Neural cell (in vitro differentiated cells): ENCODE results near the gene UBE4A. TPM values are rescaled to one million over a fixed set of nuclear protein-coding genes. Genes with fewer than 3 reads are reported as not detected.

Source experiments
- H2AFZ ChIP-seq: fragments of 200-600, 300-800 bp; sonication (generic), shearing (Covaris generic); 2 replicates; pipeline ENCODE4 v1.6.0; 2014; ENCODE audit warnings: low read depth, mild to moderate bottlenecking, antibody characterized with exemption, low read length, moderate library complexity
- H3F3A ChIP-seq: fragments of 200-600 bp; shearing (Covaris generic); 2 replicates; pipeline ENCODE4 v1.6.1; 2016; ENCODE audit warnings: mild to moderate bottlenecking, moderate library complexity, mixed read lengths, antibody characterized with exemption, low read length; ENCODE audit not compliant: insufficient read depth, poor library complexity, severe bottlenecking
- H3K27ac ChIP-seq: fragments of 200-600, 300-800 bp; sonication (generic), shearing (Covaris generic); 2 replicates; pipeline ENCODE4 v1.5.1; 2014; ENCODE audit warnings: mild to moderate bottlenecking, low read length, moderate library complexity
- H3K27me3 ChIP-seq: fragments of 300-800, 200-600 bp; sonication (generic), shearing (Covaris generic); 2 replicates; pipeline ENCODE4 v1.6.0; 2014; ENCODE audit warnings: mild to moderate bottlenecking, low read depth, low read length, moderate library complexity; ENCODE audit not compliant: insufficient read depth
- H3K36me3 ChIP-seq: fragments of 300-800, 200-600 bp; sonication (generic), shearing (Covaris generic); 2 replicates; pipeline ENCODE4 v1.5.1; 2014; ENCODE audit warnings: mild to moderate bottlenecking, antibody characterized with exemption, low read length, moderate library complexity; ENCODE audit not compliant: insufficient read depth
- H3K4me2 ChIP-seq: fragments of 300-800, 200-600 bp; sonication (generic), shearing (Covaris generic); 2 replicates; pipeline ENCODE4 v1.6.0; 2014; ENCODE audit warnings: mild to moderate bottlenecking, low read length
- H3K4me3 ChIP-seq: fragments of 300-800, 200-600 bp; sonication (generic), shearing (Covaris generic); 2 replicates; pipeline ENCODE4 v1.5.1; 2014; ENCODE audit warnings: mild to moderate bottlenecking, low read length, moderate library complexity
- H3K79me2 ChIP-seq: fragments of 200-600 bp; shearing (Covaris generic); replicated peaks from 2 replicates; pipeline ENCODE4 v1.6.0; 2014; ENCODE audit warnings: mild to moderate bottlenecking, low read length, moderate library complexity; ENCODE audit not compliant: insufficient read depth
- H3K9ac ChIP-seq: fragments of 300-800, 200-600 bp; sonication (generic), shearing (Covaris generic); 2 replicates; pipeline ENCODE4 v1.6.1; 2016; ENCODE audit warnings: mild to moderate bottlenecking, low read length, mixed read lengths
- H3K9me2 ChIP-seq: fragments of 200-600 bp; shearing (Covaris generic); 2 replicates; pipeline ENCODE4 v1.6.1; 2016; ENCODE audit warnings: mild to moderate bottlenecking, low read length, mixed read lengths; ENCODE audit not compliant: insufficient read depth
- H3K9me3 ChIP-seq: fragments of 200-600, 300-800 bp; sonication (generic), shearing (Covaris generic); 2 replicates; pipeline ENCODE4 v1.6.1; 2016; ENCODE audit warnings: mild to moderate bottlenecking, mixed run types, low read length, moderate library complexity, mixed read lengths
- H4K20me1 ChIP-seq: fragments of 200-600 bp; shearing (Covaris generic); 2 replicates; pipeline ENCODE4 v1.6.1; 2016; ENCODE audit warnings: mild to moderate bottlenecking, mixed run types; ENCODE audit not compliant: insufficient read depth
- EP300 ChIP-seq: fragments of 450-650 bp; conservative IDR thresholded peaks from 2 replicates; pipeline ENCODE4 v1.6.1; 2014; ENCODE audit warnings: antibody characterized with exemption, mild to moderate bottlenecking, moderate library complexity; ENCODE audit not compliant: poor library complexity, severe bottlenecking
- EZH2 ChIP-seq: fragments of 200-600, 300-800 bp; shearing (Covaris generic), sonication (generic); IDR thresholded peaks from 2 replicates; pipeline ENCODE4 v1.6.1; 2014; ENCODE audit warnings: antibody characterized with exemption, low read length, borderline replicate concordance, mild to moderate bottlenecking; ENCODE audit not compliant: insufficient read depth, poor library complexity, severe bottlenecking
- MXI1 ChIP-seq: fragments of 450-650 bp; conservative IDR thresholded peaks from 2 replicates; pipeline ENCODE4 v1.6.1; 2014; ENCODE audit warnings: antibody characterized with exemption, mild to moderate bottlenecking; ENCODE audit not compliant: poor library complexity, severe bottlenecking
- POLR2AphosphoS5 ChIP-seq: IDR thresholded peaks from 2 replicates; pipeline ENCODE4 v1.6.1; 2012
- RAD21 ChIP-seq: fragments of 450-650 bp; conservative IDR thresholded peaks from 2 replicates; pipeline ENCODE4 v1.6.1; 2014; ENCODE audit warnings: antibody characterized with exemption, mild to moderate bottlenecking, moderate library complexity
- SMC3 ChIP-seq: fragments of 450-650 bp; conservative IDR thresholded peaks from 2 replicates; pipeline ENCODE4 v1.6.1; 2014; ENCODE audit warnings: antibody characterized with exemption, mild to moderate bottlenecking, moderate library complexity; ENCODE audit not compliant: poor library complexity
- TAF1 ChIP-seq: IDR thresholded peaks from 2 replicates; pipeline ENCODE4 v1.6.1; 2012; ENCODE audit warnings: low read depth
- polyA plus RNA-seq: library from polyadenylated mRNA; depleted of rRNA; stranded (reverse); fragments of >200 nt; gene quantifications from 2 replicates; pipeline ENCODE4 v1.2.3, GENCODE V29; 2014
- TF ChIP-seq, protein P1 (sequence below): fragments of 450-650 bp; IDR thresholded peaks from 2 replicates; pipeline ENCODE4 v1.5.1; 2014; ENCODE audit warnings: antibody characterized with exemption, mild to moderate bottlenecking, moderate library complexity; ENCODE audit not compliant: poor library complexity, severe bottlenecking
- TF ChIP-seq, protein P2 (sequence below): IDR thresholded peaks from 2 replicates; pipeline ENCODE4 v1.6.1; 2012; ENCODE audit warnings: borderline replicate concordance

The UBE4A gene
- polyA plus RNA-seq, 1 donor from 2014 or later: 36.9 TPM

DNA sequence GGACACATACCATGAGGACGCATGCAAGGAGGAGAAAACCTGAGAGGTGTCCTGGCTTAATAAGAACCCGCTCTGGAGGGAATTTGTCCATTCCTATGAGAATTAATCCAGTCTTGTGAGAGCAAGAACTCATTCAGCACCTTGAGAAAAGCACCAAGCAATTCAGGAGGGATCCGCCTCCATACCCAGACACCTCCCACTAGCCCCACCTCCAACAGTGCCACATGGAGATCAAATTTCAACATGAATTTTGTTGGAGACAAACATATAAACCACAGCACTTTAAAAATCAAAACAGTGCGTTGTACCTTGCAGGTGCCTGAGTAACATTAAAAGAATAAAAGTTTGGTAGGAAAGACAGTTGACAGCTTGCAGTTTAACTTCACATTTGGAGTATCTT, 11.4 kb downstream of the UBE4A start:
- Histone ChIP-seq H3K36me3 (peaks cover 10% of the 10 kb centered on the region), H4K20me1 (no peaks in the 10 kb centered on the region)

DNA sequence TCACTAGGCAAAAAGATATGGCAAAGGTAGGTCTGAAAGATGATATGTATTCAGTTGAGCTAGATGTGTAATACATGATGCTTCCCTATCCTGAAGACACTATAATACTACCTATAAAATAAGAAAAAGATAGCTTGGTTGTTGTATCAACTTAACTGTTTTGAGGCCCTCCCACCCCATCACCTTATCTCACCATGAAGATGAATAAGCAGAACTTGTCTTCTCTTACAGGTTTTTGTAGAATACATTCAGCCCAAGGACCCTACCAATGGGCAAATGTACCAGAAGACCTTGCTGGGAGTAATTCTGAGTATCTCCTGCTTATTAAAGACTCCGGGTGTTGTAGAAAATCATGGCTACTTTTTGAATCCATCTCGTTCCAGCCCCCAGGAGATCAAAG, 13.9 kb downstream of the UBE4A start:
- Histone ChIP-seq H3K9me2 (no peaks in the 10 kb centered on the region), H3K27me3 (no peaks in the 10 kb centered on the region), H2AFZ (no peak overlapping the region), H3K27ac (no peak overlapping the region), H3K36me3 (peaks cover 10% of the 10 kb centered on the region), H3K4me3 (no peak overlapping the region), H4K20me1 (no peaks in the 10 kb centered on the region), H3K4me2 (no peak overlapping the region), H3K9me3 (no peaks in the 10 kb centered on the region), H3F3A (no peaks in the 10 kb centered on the region), H3K9ac (no peak overlapping the region), H3K79me2 (no peaks in the 10 kb centered on the region)
- TF ChIP-seq, protein P1, sequence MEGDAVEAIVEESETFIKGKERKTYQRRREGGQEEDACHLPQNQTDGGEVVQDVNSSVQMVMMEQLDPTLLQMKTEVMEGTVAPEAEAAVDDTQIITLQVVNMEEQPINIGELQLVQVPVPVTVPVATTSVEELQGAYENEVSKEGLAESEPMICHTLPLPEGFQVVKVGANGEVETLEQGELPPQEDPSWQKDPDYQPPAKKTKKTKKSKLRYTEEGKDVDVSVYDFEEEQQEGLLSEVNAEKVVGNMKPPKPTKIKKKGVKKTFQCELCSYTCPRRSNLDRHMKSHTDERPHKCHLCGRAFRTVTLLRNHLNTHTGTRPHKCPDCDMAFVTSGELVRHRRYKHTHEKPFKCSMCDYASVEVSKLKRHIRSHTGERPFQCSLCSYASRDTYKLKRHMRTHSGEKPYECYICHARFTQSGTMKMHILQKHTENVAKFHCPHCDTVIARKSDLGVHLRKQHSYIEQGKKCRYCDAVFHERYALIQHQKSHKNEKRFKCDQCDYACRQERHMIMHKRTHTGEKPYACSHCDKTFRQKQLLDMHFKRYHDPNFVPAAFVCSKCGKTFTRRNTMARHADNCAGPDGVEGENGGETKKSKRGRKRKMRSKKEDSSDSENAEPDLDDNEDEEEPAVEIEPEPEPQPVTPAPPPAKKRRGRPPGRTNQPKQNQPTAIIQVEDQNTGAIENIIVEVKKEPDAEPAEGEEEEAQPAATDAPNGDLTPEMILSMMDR: no peak

More for the DNA sequence above, 11.4 kb downstream of the UBE4A start:
- H2AFZ ChIP-seq: no peak overlapping the region
- H3K9me2 ChIP-seq: no peaks in the 10 kb centered on the region
- no peak overlapping the region for H3K9ac ChIP-seq
- H3K4me2 ChIP-seq: no peak overlapping the region
- no peak overlapping the region for H3K4me3 ChIP-seq
- H3K27me3 ChIP-seq: no peaks in the 10 kb centered on the region
- H3K27ac ChIP-seq: no peak overlapping the region
- no peaks in the 10 kb centered on the region for H3K9me3 ChIP-seq
- H3F3A ChIP-seq: no peaks in the 10 kb centered on the region
- no peaks in the 10 kb centered on the region for H3K79me2 ChIP-seq
- TF ChIP-seq MXI1: no peak
- TF ChIP-seq, protein P2, sequence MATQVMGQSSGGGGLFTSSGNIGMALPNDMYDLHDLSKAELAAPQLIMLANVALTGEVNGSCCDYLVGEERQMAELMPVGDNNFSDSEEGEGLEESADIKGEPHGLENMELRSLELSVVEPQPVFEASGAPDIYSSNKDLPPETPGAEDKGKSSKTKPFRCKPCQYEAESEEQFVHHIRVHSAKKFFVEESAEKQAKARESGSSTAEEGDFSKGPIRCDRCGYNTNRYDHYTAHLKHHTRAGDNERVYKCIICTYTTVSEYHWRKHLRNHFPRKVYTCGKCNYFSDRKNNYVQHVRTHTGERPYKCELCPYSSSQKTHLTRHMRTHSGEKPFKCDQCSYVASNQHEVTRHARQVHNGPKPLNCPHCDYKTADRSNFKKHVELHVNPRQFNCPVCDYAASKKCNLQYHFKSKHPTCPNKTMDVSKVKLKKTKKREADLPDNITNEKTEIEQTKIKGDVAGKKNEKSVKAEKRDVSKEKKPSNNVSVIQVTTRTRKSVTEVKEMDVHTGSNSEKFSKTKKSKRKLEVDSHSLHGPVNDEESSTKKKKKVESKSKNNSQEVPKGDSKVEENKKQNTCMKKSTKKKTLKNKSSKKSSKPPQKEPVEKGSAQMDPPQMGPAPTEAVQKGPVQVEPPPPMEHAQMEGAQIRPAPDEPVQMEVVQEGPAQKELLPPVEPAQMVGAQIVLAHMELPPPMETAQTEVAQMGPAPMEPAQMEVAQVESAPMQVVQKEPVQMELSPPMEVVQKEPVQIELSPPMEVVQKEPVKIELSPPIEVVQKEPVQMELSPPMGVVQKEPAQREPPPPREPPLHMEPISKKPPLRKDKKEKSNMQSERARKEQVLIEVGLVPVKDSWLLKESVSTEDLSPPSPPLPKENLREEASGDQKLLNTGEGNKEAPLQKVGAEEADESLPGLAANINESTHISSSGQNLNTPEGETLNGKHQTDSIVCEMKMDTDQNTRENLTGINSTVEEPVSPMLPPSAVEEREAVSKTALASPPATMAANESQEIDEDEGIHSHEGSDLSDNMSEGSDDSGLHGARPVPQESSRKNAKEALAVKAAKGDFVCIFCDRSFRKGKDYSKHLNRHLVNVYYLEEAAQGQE: no peak
- no peak for TF ChIP-seq TAF1
- TF ChIP-seq EP300: no peak
- TF ChIP-seq POLR2AphosphoS5: no peak
- no peak for TF ChIP-seq SMC3
- no peak for TF ChIP-seq RAD21
- TF ChIP-seq EZH2: no peak
- TF ChIP-seq, protein P1: no peak
